DMS79 treated with DMSO at 0.1 percent for 48 hours (cell line): ENCODE results near the gene RNF183.
A peak's percentile ranks its signal among the peaks of the same experiment; 100 is the strongest.
"Not testable (repeated sequence)": the region's sequence is repeated elsewhere in the genome, so short reads cannot be mapped to it uniquely, and the experiment has no call there.

Source experiments
- DNase-seq: peaks from one replicate; lab custom pipeline; 2025; lab: John Stamatoyannopoulos, UW

RNF183 gene

DNA sequence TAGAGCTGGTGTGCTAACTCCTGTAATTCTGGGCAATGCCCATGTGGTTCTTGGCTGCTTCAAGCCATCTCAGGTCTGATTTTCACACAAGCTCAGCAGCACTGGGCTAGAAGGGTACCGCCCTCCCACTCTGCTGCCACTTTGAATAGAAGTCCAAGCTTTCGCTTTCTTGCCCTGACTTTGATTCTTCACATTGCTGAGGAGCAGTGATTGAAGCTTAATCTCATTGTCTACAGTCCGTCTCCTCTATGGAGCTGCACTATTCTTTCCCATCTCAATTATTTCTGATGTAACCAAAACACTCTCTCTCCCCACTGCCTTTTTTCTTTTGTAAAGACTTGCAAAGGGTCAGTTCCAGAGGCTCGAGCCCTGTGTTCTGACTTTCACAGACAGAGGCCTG, 12.9 kb upstream of the RNF183 start:
- DNase-seq: no peak

DNA sequence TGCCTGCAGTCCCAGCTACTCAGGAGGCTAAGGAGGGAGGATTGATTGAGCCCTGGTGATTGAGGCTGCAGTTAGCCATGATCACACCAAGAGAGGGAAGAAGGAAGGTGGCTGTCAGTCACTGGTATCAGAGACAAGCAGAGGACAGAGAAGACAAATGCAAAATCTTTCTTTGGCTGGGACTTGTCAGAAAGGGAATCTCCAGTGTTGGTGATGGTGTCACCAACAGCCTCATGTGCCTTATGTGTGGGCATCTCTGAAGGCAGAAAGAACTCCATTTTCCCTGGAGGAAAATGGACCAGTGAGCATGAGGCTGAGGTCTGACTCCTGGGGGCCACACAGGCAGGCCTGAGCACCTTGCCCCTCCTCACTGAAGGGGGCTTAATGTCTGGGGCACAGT, 12.1 kb upstream of the RNF183 start:
- DNase-seq: no peak

DNA sequence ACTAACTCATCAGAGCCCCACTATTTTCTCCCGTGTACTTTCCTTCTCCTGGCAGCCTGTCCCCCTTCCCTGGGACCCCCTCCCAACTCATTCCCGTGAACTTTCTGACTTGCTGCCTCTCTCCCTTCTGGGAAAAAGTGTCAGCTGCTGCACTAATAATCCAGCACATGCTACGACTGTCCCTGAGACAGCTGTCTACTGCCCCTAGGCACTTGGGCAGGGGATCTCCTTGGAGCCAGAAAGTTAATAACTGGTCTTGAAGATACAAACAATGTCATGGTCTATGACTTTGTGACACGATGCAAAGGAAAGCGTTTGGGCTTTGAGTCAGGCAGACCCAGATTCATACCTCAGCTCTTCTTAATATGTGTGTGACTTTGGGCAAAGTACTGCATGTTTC, 10.1 kb upstream of the RNF183 start:
- no peak for DNase-seq

DNA sequence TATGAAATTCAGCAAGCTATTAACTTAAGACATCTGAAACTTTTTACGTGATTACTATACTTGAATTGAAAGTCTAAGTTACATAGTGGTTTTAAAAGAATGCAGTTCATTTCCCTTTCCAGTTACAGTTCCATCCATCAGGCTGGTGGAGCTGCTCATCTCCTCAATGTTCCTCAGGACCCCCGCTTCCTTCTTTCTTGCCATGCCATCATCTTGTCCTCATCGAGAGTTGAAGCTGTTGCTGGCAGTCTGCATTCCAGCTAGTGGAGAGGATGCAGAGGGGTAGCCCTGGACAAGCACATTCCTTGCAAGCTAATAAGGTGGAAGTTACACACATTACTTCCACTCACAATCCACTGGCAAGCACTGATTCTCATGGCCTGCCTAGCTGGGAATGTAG, 8.8 kb upstream of the RNF183 start:
- no peak for DNase-seq

DNA sequence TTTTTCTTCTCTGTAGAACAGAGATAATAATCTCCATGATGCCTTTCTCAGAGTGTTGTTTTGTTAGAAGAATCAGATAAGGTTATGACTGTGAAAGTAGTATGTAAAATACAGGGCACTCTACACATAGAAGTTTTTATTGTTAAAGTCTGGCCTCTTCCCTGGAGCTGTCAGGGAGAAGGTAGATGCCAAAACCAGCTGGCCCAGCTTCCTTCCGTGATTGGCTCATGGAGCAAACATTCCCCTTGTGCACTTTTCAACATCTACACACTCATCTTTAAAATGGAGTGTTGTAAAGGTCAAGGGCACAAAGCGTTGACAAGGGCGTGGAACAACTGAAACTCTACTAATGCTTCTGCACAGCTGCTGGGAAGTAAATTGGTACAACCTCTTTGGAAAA, 7.4 kb upstream of the RNF183 start:
- no peak for DNase-seq

DNA sequence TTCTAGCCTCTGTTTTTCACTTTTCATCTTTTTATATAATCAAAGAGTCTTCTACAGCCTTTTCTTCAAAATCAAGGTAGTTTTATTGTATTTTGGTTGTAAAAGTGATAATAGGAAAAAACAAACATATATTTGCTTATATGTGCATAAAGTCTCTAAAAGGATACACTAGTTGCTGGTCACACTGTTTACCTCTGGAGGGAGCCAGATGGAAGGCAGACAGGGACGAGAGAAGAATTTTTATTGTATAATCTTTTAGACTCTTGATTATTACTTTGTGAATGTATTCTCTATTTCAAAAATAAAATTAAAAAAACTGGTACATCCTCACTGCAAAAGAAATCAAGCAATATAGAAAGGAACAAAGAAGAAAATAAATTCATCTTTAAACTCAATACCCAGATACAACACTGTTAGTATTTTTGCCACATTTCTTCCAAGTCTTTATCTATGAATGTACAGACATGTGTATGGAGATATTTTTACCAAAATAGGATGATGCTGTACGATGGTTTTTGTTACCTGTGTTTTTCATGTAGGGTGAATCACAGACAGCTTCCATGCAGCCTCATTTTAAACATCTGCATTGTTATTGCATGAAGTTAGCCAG, 6.1 kb upstream of the RNF183 start:
- DNase-seq: peak; percentile 53

DNA sequence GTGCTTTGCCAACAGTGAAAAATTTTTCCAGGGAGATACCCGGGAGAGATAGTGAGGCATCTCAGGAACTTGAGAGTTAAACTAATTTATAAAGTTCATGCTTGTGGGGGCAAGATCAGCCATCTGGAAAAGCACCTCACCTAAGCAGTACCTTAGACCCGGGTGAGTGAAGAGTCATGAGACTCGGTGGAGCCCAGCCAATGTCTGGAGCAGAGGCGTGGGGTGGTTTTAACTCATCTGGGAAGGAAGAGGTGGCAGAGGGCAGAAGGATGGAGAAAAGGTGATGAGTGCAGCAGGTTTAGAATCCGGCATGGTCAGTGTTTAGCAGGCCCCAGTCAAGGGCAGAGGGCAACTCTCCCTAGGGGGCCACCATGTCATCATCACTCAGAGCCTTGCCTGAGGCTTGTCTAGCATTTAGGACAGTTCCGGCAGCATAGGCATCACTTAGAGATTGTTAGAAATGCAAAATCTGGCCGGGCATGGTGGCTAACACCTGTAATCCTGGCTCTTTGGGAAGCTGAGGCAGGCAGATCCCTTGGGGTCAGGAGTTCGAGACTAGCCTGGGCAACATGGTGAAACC, 4.3 kb upstream of the RNF183 start:
- DNase-seq: no peak

DNA sequence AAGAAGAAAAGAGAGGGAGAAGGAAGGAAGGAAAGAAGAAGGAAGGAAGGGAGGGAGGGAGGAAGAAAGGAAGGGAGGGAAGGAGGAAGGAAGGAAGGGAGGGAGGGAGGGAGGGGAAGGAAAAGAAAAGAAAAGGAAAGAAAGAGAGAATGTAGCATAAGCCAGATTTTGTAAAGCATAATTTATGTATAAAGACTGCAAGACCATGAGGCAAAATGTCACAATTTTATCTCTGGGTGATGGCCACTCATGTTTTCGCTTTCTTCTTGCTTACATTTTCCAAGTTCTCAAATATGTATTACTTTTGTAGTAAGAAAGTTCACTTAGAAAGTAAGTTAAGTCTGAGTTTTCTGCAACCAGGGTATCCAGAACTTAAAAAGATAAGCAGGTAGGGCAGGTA, 3.4 kb upstream of the RNF183 start:
- no peak for DNase-seq

DNA sequence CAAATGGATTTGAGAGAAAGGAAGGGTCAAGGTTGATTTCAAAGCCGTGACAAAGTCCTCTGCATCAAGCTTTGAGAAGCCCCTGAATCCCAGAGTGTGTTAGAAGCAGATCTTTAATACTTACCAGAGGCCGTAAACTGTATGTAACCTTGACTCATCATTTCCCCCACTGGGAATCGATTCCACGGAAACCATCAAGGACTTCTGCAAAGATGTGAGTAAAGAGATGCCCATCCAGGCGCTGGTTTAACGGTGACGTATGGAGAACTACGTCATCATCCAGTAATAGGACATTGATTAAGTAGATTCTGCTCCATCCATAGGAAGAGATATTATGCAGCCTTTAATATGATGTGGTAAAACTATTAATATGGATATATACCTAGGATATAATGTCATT, 1.6 kb downstream of the RNF183 start:
- no peak for DNase-seq

DNA sequence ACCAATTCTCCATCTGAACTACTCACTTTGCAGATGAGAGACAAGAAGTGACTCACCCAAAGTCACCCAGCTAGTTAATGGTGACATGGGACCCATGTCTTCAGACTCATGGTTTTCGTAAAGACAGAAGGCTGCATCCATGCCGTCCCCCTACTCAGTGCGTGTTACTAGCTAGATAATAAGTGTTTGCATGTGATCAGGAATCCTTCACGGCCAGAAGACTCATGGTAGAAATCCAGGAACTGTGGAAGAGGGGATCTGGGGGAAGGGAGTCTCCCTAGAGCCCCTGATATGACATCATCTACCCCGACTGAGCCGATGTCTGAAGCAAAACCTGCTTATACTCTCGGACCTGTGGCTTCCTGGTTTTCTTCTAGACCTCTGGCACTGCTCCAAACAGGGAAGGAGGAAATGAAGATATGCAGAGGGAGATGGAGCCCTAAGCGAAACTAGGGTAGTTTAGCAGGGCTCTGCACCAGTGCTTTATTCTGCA, 3.3 kb downstream of the RNF183 start:
- peak; percentile 94 for DNase-seq

DNA sequence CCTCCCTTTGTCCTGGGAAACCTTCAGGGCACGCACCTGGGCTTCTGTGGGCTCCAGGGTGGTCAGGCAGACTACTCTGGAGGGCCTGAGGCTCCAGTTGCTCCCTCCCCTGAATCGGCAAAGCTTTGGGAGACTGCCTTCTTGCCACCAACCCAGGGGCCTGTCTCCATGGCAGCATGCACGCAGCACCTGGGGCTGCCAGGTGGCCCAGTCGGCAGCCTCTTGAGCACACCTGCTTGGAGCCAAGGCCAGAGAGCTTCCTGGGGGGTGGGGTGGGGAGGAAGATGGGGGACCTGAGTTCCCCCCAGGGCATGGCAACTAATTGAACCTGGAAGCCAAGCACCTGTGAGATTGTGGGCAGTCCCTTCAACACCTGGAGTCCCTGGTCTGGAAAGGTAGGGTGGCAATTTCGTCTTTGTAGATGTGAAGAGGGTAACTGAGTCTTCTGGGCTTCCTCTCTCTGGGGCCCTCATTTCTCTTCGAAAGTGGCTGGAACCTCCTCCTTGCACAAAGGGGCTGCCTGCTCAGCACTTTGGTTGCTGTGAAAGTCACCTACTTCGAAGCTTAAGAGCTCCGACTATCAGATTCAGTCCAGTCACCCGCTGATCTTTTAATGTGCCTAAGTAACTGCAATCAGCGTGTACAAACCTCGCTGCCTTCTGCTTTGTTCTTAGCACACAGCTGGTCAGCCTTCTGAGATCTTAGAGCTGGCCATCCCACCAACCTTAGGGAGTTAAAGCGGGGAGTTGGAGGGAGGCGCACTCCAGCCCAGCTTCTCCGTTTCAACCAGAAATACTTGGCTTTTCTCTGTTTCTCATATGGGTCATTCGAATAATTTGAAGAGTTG, 4.0 kb downstream of the RNF183 start:
- DNase-seq: peak; percentile 98

DNA sequence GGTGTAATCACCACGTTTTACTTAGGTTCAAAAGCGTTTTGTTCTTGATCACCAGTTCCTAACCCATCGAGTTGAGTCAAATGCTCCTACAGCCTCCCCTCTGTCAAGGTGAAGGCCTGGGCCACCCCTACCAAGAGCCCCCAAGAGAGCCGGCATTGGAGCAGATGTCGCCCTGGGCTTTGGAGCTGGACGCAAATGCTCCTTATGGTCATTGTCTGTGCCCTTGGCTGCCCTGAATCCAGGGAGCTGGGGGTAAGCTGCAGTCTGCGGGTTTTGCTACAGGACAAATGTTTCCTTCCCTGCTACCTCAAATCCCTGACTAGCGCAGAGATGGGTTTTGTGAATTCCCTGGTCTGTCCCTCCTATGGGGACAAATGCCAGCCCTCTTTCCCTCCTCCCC, 4.9 kb downstream of the RNF183 start:
- DNase-seq: no peak

DNA sequence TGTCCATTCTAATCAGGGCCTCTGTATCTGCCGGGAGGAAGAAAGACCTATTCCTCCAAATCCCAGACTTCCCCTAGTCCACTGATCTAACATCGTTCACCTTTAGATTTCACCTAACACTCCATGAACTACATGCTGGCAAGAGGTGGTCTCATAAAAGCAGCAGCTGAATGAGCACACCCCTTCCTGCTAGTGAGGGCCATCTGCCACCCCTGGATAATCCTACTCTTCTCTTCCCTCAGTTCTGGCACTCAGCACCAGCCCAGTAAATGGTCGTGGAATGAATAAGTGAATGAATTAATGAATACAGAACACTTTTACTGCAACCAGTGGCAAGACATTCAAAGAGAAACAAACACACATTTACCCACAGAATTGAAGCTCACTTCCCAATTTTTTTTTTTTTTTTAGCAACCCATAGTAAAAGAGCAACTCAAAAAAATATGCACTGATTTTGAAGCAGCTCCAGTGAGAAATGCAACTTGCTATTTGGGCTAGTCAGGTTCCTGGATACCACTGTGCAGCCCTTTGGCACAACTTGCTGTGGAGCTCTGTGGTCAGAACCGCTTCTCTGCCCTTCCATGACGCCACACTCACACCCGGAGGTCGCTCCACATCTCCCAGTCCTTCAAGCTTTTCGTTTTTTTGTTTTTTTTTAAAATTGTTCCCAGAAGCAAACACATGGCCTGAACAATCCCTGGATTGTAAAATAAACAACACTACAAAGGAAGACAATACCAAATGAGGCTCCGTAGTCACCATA, 6.2 kb downstream of the RNF183 start:
- DNase-seq: peak; percentile 16

DNA sequence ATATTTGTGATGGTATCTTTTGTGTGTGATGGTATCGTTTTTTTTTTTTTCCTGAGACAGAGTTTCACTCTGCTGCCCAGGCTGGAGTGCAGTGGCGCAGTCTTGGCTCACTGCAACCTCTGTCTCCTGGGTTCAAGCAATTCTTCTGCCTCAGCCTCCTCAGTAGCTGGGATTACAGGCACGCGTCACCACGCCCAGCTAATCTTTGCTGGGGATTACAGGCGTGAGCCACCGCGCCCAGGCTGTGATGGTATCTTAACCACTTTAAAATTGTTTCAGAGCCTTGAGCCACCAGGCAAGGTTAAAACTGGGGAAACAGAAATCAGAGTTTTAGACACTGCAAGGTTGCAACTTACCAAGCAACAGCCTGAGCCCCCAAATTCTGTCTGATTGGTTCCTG, 6.9 kb downstream of the RNF183 start:
- not testable (repeated sequence) for DNase-seq

DNA sequence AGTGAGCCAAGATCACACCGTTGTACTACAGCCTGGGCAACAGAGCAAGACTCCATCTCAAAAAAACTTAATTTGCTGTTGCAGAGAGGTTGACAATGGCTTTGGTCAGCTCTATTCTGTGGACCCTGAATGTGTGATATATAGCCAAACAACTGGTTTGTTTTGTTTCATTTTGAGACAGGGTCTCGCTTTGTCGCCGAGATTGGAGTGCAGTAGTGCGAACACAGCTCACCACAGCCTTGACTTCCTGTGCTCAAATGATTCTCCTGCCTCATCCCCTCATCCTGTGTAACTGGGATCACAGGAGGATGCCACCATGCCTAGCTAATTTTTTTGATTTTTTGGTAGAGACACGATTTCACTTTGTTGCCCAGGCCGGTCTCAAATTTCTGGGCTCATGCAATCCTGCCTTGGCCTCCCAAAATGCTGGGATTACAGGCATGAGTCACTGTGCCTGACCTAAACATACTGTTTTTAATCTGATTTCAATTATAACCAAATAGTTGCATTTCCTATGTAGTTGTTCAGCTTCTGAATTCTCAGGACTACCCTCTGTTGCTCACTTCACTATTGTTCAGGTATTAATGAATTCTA, 9.8 kb downstream of the RNF183 start:
- DNase-seq: no peak

DNA sequence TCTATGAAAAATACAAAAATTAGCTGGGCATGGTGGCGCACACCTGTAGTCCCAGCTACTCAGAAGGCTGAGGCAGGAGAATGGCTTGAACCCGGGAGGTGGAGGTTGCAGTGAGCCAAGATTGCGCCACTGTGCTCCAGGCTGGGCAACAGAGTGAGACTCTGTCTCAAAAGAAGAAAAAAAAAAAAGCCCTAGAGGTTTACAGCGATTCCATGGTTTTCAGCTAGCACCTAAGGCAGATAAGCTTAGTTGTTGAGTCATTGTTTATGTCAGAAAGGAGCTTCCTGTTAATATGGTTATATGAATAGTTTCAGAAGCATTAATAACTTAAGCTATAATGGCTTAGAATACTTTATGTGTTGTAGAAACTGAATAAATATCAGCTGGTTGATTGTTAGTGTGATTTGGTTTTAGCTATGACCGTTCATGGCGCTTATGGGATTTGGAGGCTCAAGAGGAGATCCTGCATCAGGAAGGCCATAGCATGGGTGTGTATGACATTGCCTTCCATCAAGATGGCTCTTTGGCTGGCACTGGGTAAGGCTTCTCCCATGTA, 13.0 kb downstream of the RNF183 start:
- no peak for DNase-seq

DNA sequence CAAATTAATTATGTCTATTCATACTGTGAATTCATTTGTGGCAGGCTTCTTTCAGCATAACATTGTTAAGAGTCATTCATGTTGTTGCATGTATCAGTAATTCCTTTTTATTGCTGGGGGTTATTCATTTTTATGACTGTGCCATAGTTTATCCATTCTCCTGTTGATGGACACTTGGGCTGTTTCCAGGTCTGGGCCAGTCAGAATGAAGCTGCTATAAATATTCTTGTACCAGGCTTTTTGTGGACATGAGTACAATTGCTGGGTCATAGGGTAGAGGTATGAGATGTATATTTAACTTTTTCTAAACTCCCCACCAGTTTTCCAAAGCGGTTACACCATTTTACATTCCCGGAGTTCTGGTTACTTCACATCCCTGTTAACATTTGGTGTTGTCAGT, 14.1 kb downstream of the RNF183 start:
- no peak for DNase-seq

DNA sequence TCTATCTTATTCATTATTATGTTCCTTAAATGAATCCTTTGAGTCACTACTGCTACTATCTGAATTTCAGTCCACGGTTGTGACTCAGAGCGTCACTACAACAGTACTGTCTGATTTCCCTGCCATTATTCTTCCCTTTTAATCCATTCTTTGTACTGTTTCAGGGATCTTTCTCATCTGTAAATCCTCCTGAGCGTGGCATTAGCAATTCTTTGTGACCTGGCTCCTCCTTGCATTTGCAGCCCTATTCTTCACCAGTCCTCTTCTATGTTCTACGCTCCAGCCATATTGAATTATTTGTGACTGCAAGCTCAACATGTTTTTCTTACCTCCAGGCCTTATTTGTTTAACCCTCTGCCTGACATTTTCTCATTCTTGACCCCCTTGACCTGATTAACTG, 21.8 kb downstream of the RNF183 start:
- no peak for DNase-seq

DNA sequence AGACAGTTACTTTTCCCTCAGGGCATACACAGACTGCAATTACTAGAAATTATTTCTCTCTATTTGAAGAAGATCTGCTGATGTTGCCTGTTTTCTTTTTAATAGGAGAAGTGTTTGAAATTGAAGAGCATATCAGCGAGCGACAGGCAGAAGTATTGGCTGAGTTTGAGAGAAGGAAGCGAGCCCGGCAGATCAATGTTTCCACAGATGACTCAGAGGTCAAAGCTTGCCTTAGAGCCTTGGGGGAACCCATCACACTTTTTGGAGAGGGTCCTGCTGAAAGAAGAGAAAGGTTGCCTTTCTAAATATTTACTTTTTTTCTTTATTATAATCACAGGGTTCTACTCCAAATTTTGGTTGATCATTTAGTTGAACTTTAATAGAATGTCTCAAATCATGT, 24.3 kb downstream of the RNF183 start:
- no peak for DNase-seq

DNA sequence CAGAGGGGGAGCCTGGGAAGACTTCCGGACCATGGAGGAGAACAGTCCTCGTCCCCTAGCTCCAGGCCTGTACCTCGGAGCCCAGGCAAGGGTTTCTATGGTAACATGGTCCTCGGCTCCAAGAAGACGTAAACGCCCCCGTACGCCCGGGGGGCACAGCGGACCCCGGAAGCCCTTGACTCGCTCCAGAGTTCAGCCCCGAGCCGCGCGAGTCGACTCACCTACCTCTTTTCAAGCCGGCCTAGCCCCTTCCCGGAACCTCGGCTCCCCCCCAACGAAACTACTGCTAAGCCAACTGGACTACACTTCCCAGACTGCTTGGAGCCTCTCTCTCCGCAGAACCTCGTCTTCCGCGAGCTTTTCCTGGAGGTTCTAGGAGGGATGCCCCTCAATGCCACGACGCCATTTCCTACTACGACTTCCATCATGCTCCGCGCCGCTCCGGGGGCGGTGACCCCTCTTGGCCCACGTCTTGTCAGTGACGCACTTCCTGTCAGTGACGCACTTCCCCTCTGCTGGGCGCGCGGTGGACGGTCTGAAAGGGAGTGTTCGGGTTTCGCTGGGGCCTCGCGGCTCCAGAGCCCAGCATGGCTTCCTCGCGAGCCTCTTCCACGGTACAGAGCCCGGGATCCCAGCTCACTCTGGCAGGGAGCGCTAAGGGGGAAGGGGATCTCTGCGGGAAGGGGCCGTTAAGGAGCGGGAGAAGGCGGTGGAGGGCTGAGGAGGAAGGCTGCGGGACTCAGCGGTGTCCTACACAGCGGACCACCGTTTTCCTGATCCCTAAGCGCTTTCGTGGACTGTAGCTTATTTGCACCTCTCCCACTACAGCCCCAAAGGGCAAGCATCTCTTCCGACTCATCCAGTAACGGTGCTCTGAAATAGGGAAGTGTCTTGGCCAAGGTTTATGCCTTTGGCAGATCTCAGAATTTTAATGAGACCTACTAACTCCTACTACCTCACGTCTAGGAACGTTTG, 27.7 kb downstream of the RNF183 start, which contains the start of the genes CDC26 and PRPF4:
Gene CDC26 (minus strand): TSS at position 416 of the 975 bp plus-strand sequence. CDS start 3,065 bp downstream, outside the sequence.
Gene PRPF4 (plus strand): TSS at position 502 of the 975 bp plus-strand sequence. CDS start 86 bp downstream, at position 588.
- DNase-seq: peak; percentile 98
